ENCODE data around the gene CNTN4. TPM values are rescaled to one million over a fixed set of nuclear protein-coding genes. Genes with fewer than 3 reads are reported as not detected.

CNTN4 gene
- total RNA-seq, 6 experiments from 2014 or later = 1.5 to 3.9 (median 1.7) TPM

GRCh38 chr3:2826036-2826435 lies 727.4 kb downstream of the CNTN4 start:
- Histone ChIP-seq H3K9me3 (no peaks in the 10 kb centered on the region), H3K27ac (no peak overlapping the region), H3K4me1 (peaks cover 0 to 21% (median 5%) of the 10 kb centered on the region in 4 donors), H3K27me3 (no peaks in the 10 kb centered on the region), H3K36me3 (no peaks in the 10 kb centered on the region), H3K4me3 (no peak overlapping the region)
- ATAC-seq (no peak), DNase-seq (no peak)
- TF ChIP-seq, protein P1, sequence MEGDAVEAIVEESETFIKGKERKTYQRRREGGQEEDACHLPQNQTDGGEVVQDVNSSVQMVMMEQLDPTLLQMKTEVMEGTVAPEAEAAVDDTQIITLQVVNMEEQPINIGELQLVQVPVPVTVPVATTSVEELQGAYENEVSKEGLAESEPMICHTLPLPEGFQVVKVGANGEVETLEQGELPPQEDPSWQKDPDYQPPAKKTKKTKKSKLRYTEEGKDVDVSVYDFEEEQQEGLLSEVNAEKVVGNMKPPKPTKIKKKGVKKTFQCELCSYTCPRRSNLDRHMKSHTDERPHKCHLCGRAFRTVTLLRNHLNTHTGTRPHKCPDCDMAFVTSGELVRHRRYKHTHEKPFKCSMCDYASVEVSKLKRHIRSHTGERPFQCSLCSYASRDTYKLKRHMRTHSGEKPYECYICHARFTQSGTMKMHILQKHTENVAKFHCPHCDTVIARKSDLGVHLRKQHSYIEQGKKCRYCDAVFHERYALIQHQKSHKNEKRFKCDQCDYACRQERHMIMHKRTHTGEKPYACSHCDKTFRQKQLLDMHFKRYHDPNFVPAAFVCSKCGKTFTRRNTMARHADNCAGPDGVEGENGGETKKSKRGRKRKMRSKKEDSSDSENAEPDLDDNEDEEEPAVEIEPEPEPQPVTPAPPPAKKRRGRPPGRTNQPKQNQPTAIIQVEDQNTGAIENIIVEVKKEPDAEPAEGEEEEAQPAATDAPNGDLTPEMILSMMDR (IDR thresholded peaks at IDR 0.05) = no peak
- no peak for TF ChIP-seq POLR2A (IDR thresholded peaks at IDR 0.05)
- 74% methylated on average over 2 of the region's 4 CpGs for WGBS (ENCODE audit: insufficient coverage, low coverage, low lambda C conversion rate, missing lambda C conversion rate)
- intact Hi-C loops (cut with DNase I) = no loop called here

GRCh38 chr3:2826453-2826852 lies 727.8 kb downstream of the CNTN4 start:
- H3K27ac ChIP-seq = no peak overlapping the region
- DNase-seq (no peak), ATAC-seq (no peak)
- TF ChIP-seq POLR2A (IDR thresholded peaks at IDR 0.05) = no peak
- TF ChIP-seq, protein P1 (IDR thresholded peaks at IDR 0.05) = no peak
- 58% methylated on average over 3 of the region's 3 CpGs for WGBS (ENCODE audit: insufficient coverage, low coverage, low lambda C conversion rate, missing lambda C conversion rate)
- no peaks in the 10 kb centered on the region for H3K36me3 ChIP-seq
- intact Hi-C loops (cut with DNase I) = no loop called here
- H3K9me3 ChIP-seq = no peaks in the 10 kb centered on the region
- no peak overlapping the region for H3K4me3 ChIP-seq
- no peaks in the 10 kb centered on the region for H3K27me3 ChIP-seq
- H3K4me1 ChIP-seq = peaks cover 0 to 18% (median 3%) of the 10 kb centered on the region in 4 donors

DNA sequence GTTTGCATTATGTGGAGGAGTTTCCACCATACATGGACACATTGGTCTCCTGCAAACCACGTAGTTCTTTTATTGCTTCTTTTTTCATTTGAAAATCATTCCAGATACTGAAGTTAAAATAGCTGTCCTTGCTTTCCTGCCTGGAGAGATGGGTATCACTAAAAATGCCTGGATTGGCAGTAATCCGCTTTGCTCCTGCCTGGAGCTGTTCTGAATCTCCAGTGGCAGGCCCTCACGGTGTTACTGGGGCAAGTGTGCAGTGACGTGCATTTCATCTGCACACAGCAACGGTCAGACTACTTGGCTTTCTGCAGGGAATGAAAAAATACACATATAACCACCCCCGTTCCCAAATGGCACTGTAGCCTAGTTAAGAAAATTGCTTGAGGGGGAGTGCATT lies 738.6 kb downstream of the CNTN4 start:
- intact Hi-C loops (cut with DNase I) = no loop called here
- TF ChIP-seq POLR2A (IDR thresholded peaks at IDR 0.05) = no peak
- TF ChIP-seq, protein P1 (IDR thresholded peaks at IDR 0.05) = no peak
- H3K27me3 ChIP-seq = no peaks in the 10 kb centered on the region
- DNase-seq (no peak), ATAC-seq (no peak)
- no peak overlapping the region for H3K27ac ChIP-seq
- H3K9me3 ChIP-seq = no peaks in the 10 kb centered on the region
- H3K4me3 ChIP-seq = no peak overlapping the region
- no peaks in the 10 kb centered on the region for H3K36me3 ChIP-seq
- no peaks in the 10 kb centered on the region for H3K4me1 ChIP-seq
- WGBS (ENCODE audit: insufficient coverage, low coverage, low lambda C conversion rate, missing lambda C conversion rate) = 69% methylated on average over 6 of the region's 6 CpGs

- no peak for ATAC-seq
- H3K36me3 ChIP-seq = no peaks in the 10 kb centered on the region
- intact Hi-C loops (cut with DNase I) = no loop called here
- WGBS (ENCODE audit: insufficient coverage, low coverage, low lambda C conversion rate, missing lambda C conversion rate) = 90% methylated on average over 4 of the region's 4 CpGs
- H3K27me3 ChIP-seq = no peaks in the 10 kb centered on the region
- H3K4me1 ChIP-seq = no peaks in the 10 kb centered on the region
- no peak overlapping the region for H3K27ac ChIP-seq
- no peak overlapping the region for H3K4me3 ChIP-seq
- DNase-seq = no peak
- TF ChIP-seq POLR2A (IDR thresholded peaks at IDR 0.05) = no peak
- TF ChIP-seq, protein P1 (IDR thresholded peaks at IDR 0.05) = no peak
- no peaks in the 10 kb centered on the region for H3K9me3 ChIP-seq
These were observed 739.2 kb downstream of the CNTN4 start for GRCh38 chr3:2837910-2838309.

Data from right lobe of liver (tissue), 6 donors.